WTC11 (cell line): Measurements from ENCODE around the gene ALAS2.

ENCODE experiments used
- ARID4B ChIP-seq: sonication (generic); formaldehyde crosslinking; IDR thresholded peaks from 2 replicates; pipeline ENCODE4 v1.8.0; 2023; ENCODE audit warnings: missing genetic modification reagents, mild to moderate bottlenecking, borderline replicate concordance
- CTCF ChIP-seq: fragments of 200-600 bp; IDR thresholded peaks from 2 replicates; pipeline ENCODE4 v1.8.0; 2022; ENCODE audit warnings: antibody characterized with exemption
- ESRRA ChIP-seq: sonication (generic); formaldehyde crosslinking; IDR thresholded peaks from 2 replicates; pipeline ENCODE4 v1.8.1; 2022; ENCODE audit warnings: mild to moderate bottlenecking, missing genetic modification reagents, borderline replicate concordance
- ETV6 ChIP-seq: sonication (generic); formaldehyde crosslinking; IDR thresholded peaks from 2 replicates; pipeline ENCODE4 v1.8.1; 2022; ENCODE audit warnings: mild to moderate bottlenecking, missing genetic modification reagents
- MAX ChIP-seq: sonication (generic); formaldehyde crosslinking; IDR thresholded peaks from 2 replicates; pipeline ENCODE4 v1.8.0; 2022; ENCODE audit warnings: mild to moderate bottlenecking, missing genetic modification reagents
- NFYB ChIP-seq: sonication (generic); formaldehyde crosslinking; conservative IDR thresholded peaks from 2 replicates; pipeline ENCODE4 v1.8.0; 2022; ENCODE audit warnings: low read depth, missing genetic modification reagents
- SMAD3 ChIP-seq: sonication (generic); formaldehyde crosslinking; IDR thresholded peaks from 2 replicates; pipeline ENCODE4 v1.8.0; 2022; ENCODE audit warnings: missing genetic modification reagents, mild to moderate bottlenecking, borderline replicate concordance
- SP1 ChIP-seq: sonication (generic); formaldehyde crosslinking; conservative IDR thresholded peaks from 2 replicates; pipeline ENCODE4 v1.8.1; 2022; ENCODE audit warnings: missing genetic modification reagents
- TCF7 ChIP-seq: sonication (generic); formaldehyde crosslinking; IDR thresholded peaks from 2 replicates; pipeline ENCODE4 v1.8.0; 2022; ENCODE audit warnings: mild to moderate bottlenecking, low read depth, missing genetic modification reagents, moderate library complexity
- ZBTB21 ChIP-seq: sonication (generic); formaldehyde crosslinking; IDR thresholded peaks from 2 replicates; pipeline ENCODE4 v1.8.1; 2023; ENCODE audit warnings: mild to moderate bottlenecking, missing genetic modification reagents, borderline replicate concordance
- TF ChIP-seq, protein P1 (sequence below): sonication (generic); formaldehyde crosslinking; IDR thresholded peaks from 2 replicates; pipeline ENCODE4 v1.8.1; 2022; ENCODE audit warnings: low read depth, mild to moderate bottlenecking, moderate library complexity, missing genetic modification reagents, borderline replicate concordance

DNA sequence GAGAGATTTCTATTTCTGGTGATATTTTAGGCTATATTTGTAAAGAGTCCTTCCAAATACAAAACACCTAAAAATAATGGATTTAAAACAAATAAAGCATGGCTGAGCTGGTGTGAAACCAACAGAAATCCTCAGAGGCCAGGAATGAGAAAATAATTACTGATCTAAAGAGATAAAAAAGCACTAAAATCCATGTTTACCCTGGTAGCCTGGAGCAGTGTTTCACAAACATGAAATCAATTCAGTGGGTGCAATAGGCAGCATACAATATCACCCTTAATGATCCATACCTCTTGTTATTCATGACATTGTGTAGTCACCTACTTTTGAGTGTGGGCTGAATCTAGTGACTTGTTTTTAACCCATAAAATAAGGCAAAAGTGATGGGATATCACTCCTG is 51.3 kb downstream of the ALAS2 start:
- no peak for TF ChIP-seq CTCF
- TF ChIP-seq NFYB (CRISPR knock-in tag), result no peak
- TF ChIP-seq, protein P1, sequence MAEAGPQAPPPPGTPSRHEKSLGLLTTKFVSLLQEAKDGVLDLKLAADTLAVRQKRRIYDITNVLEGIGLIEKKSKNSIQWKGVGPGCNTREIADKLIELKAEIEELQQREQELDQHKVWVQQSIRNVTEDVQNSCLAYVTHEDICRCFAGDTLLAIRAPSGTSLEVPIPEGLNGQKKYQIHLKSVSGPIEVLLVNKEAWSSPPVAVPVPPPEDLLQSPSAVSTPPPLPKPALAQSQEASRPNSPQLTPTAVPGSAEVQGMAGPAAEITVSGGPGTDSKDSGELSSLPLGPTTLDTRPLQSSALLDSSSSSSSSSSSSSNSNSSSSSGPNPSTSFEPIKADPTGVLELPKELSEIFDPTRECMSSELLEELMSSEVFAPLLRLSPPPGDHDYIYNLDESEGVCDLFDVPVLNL (CRISPR knock-in tag), result no peak
- TF ChIP-seq ETV6 (CRISPR knock-in tag), result no peak
- TF ChIP-seq SP1 (CRISPR knock-in tag), result no peak
- TF ChIP-seq TCF7 (CRISPR knock-in tag), result no peak
- no peak for TF ChIP-seq MAX (CRISPR knock-in tag)
- TF ChIP-seq SMAD3 (CRISPR knock-in tag), result no peak
- TF ChIP-seq ARID4B (CRISPR knock-in tag), result no peak
- no peak for TF ChIP-seq ZBTB21 (CRISPR knock-in tag)
- TF ChIP-seq ESRRA (CRISPR knock-in tag), result no peak
